Activated CD4-positive, alpha-beta T cell treated with anti-CD3 and anti-CD28 coated beads, Interleukin-2, amount 10 ng/mL, durations not matched to agents 24 days and 14 days (primary cell): Measurements from ENCODE around the gene STXBP4. TPM values are rescaled to one million over a fixed set of nuclear protein-coding genes. Genes with fewer than 3 reads are reported as not detected.

Source experiments
- DNase-seq: peaks from one replicate; pipeline ENCODE4 v3.0.0; 2022
- H3K27ac Mint-ChIP-seq: one replicate; pipeline ENCODE4 v1.8.0; 2022; ENCODE audit warnings: mild to moderate bottlenecking, mixed read lengths
- H3K27me3 Mint-ChIP-seq: one replicate; pipeline ENCODE4 v1.8.0; 2022; ENCODE audit warnings: mixed read lengths
- H3K36me3 Mint-ChIP-seq: one replicate; pipeline ENCODE4 v1.8.0; 2022; ENCODE audit warnings: low read depth, mild to moderate bottlenecking, mixed read lengths
- H3K4me1 Mint-ChIP-seq: one replicate; pipeline ENCODE4 v1.8.0; 2021; ENCODE audit warnings: mixed read lengths
- H3K4me3 Mint-ChIP-seq: one replicate; pipeline ENCODE4 v1.8.0; 2022; ENCODE audit warnings: mild to moderate bottlenecking, moderate library complexity, mixed read lengths
- H3K9me3 Mint-ChIP-seq: one replicate; pipeline ENCODE4 v1.8.0; 2021; ENCODE audit warnings: mixed read lengths
- intact Hi-C: fragments of 100-400 bp; cut with micrococcal nuclease; formaldehyde crosslinking; loops from one replicate; pipeline ENCODE4 v1.15.1; 2023
- total RNA-seq: library from RNA; stranded (reverse); gene quantifications from 2 replicates; pipeline ENCODE4 v1.2.3, GENCODE V29; 2022

STXBP4 gene
- 8.2 and 9.2 TPM in 2 replicates for total RNA-seq

DNA sequence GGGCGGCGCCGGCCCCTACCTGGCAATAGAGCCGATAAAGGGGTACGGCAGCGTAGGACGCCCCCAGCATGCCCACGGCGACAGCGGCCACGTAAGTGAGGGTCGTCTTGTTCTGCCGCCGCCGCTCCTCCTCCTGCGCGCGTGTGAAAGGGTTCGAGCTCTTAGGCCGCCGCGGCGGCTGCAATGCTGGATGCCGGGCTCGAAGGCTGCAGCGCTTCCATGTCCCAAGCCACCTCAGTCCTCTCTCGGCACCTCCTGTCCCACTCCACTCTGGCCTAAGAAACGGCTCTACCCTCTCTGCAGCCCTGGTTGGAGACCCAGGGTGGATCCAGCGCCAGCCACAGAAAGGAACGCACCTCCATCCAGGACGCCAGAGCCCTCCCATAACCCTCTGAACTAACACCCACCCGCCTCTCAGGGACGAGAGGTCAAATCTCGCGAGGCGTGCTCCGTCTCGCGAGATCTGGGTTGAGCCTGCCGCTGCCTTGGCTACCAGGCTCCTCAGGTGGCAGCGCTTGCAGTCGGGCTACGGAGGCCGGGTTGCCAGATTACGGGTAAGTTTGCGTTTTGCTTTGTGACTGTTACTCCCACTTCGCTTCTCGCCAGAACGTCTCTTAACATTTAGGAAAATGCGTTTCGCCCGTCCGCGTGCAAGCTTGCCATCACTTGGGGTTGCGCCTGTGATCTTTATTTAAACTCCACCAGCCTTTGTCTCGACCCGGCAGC, at the start of gene STXBP4, which contains the start of gene COX11:
Gene STXBP4, plus strand, starts transcription at position 504 of the 726 bp plus-strand sequence. CDS start 17,455 bp downstream, outside the sequence.
Gene COX11, minus strand, starts transcription at position 393 of the 726 bp plus-strand sequence. Its CDS starts 8 bp downstream, at position 385.
- H3K27me3 Mint-ChIP-seq: no peaks in the 10 kb centered on the region
- H3K4me1 Mint-ChIP-seq: peaks cover 22% of the 10 kb centered on the region
- no peaks in the 10 kb centered on the region for H3K9me3 Mint-ChIP-seq
- peak; percentile 99 for DNase-seq
- H3K27ac Mint-ChIP-seq: no peak within 1 kb of the TSS
- peaks cover 9% of the 10 kb centered on the region for H3K36me3 Mint-ChIP-seq
- intact Hi-C loops: loop anchor here (1.0 to 10.0 kb wide), 5 partner anchors 70 to 1056 kb away; partner anchors contain the start of gene MMD
- no peak within 1 kb of the TSS for H3K4me3 Mint-ChIP-seq

DNA sequence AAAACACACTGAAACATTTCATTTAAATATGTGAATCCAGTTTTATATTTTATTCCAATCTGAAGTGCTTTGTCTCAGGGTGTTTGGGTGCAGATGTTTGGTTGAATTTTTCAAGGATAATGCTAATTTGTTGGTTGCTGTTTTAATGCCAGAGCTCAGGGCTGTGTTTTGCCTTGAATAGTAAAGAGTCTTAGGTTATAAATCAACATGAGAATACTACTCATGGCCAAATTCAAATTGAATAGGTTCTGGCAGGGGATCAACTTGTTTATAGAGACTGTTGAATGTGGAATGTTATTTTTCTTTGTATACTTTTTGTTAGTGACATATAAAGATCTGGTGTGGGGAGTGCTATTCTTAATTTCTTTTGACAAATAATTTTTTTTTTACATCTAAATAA, 49.1 kb upstream of the STXBP4 start:
- DNase-seq: no peak
- H3K9me3 Mint-ChIP-seq: no peaks in the 10 kb centered on the region
- peaks cover 2% of the 10 kb centered on the region for H3K27me3 Mint-ChIP-seq
- intact Hi-C loops: no loop called here
- H3K36me3 Mint-ChIP-seq: no peaks in the 10 kb centered on the region
- no peak overlapping the region for H3K4me3 Mint-ChIP-seq
- no peaks in the 10 kb centered on the region for H3K4me1 Mint-ChIP-seq
- H3K27ac Mint-ChIP-seq: no peak overlapping the region

DNA sequence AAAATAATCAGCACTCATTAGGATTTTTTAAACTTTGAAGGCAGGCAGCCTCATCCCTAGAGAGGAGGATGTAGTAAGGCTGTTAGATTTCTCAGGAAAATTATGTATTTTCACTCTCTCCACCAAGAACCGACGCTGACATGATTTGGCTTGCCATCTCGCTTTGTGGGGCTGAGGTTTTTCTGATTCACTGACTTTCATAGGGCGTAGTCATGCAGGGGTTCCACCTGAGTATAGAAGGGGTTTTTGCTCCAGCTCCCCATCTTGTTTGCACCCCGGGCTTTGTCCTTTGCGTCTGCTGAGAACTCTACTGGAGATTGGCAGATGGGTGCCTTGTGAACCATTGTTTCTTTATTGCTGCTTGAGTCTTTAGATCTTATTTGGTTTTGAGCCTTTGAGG, 47.7 kb upstream of the STXBP4 start:
- no peaks in the 10 kb centered on the region for H3K9me3 Mint-ChIP-seq
- H3K4me1 Mint-ChIP-seq: no peaks in the 10 kb centered on the region
- H3K27me3 Mint-ChIP-seq: peaks cover 2% of the 10 kb centered on the region
- no peak overlapping the region for H3K27ac Mint-ChIP-seq
- intact Hi-C loops: no loop called here
- H3K4me3 Mint-ChIP-seq: no peak overlapping the region
- DNase-seq: no peak
- H3K36me3 Mint-ChIP-seq: no peaks in the 10 kb centered on the region

DNA sequence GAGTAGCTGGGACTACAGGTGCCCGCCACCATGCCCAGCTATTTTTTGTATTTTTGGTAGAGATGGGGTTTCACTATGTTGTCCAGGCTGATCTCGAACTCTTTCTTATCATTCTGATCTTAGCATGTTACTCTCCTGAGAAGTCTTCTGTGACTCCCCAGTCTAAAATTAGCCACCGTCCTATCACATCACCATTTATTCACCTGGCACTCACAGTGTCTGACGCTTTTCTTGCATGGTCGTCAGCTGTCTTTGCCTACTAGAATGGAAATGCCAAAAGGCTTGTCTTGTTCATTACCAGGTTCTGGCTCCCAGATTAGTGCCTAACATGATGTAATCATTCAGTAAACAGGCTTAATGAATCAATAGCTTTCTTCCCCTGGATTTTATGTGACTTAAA, 44.2 kb upstream of the STXBP4 start:
- no peak for DNase-seq
- no peak overlapping the region for H3K4me3 Mint-ChIP-seq
- H3K36me3 Mint-ChIP-seq: no peaks in the 10 kb centered on the region
- H3K4me1 Mint-ChIP-seq: no peaks in the 10 kb centered on the region
- H3K27me3 Mint-ChIP-seq: peaks cover 7% of the 10 kb centered on the region
- no peaks in the 10 kb centered on the region for H3K9me3 Mint-ChIP-seq
- intact Hi-C loops: no loop called here
- H3K27ac Mint-ChIP-seq: no peak overlapping the region

DNA sequence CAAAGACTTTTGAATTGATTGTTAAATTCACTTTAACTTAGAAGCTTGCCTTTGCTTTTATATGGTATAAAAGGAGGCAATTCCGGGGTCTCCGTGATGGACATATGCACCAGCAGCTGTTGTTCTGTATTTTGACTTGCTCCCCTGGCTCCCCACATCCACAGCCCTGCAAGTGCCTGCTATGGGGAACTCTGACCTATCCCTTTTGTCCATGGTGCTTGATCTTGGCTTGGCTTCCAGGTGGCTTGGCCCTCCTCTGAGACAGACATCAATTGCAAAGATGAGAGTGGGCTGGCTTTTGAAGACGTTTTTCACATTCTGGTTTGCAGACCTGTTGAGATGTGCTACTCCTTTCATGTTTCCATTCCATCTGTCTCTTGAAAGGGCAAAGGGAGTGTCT, 41.0 kb upstream of the STXBP4 start:
- peaks cover 5% of the 10 kb centered on the region for H3K27me3 Mint-ChIP-seq
- H3K9me3 Mint-ChIP-seq: no peaks in the 10 kb centered on the region
- H3K4me1 Mint-ChIP-seq: no peaks in the 10 kb centered on the region
- no peak for DNase-seq
- no peaks in the 10 kb centered on the region for H3K36me3 Mint-ChIP-seq
- H3K4me3 Mint-ChIP-seq: no peak overlapping the region
- H3K27ac Mint-ChIP-seq: no peak overlapping the region
- intact Hi-C loops: no loop called here

- peaks cover 1% of the 10 kb centered on the region for H3K27me3 Mint-ChIP-seq
- H3K36me3 Mint-ChIP-seq: no peaks in the 10 kb centered on the region
- no peak overlapping the region for H3K4me3 Mint-ChIP-seq
- no peak overlapping the region for H3K27ac Mint-ChIP-seq
- intact Hi-C loops: no loop called here
- no peak for DNase-seq
- no peaks in the 10 kb centered on the region for H3K9me3 Mint-ChIP-seq
- H3K4me1 Mint-ChIP-seq: no peaks in the 10 kb centered on the region
Observed at GRCh38 chr17:54932711-54933110, 35.9 kb upstream of the STXBP4 start.

DNA sequence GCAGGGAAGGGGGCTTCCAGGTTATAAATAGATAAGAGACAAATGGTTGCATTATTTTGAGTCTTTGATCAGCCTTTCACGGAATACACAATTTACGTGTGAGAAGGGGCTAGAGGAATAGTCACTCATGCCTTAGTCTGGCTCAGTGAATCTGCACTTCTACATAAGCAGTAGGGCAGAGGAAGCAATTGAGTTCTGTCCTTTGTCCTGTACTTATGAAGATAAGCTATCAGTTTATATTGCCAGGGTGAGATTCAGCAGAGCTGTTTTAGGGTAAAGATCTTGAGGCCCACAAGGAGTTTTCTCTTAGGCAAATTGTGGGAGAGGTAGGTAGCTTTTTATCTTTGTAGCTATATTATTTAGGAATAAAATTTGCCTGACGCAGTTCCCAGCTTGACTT, 34.6 kb upstream of the STXBP4 start:
- H3K36me3 Mint-ChIP-seq: no peaks in the 10 kb centered on the region
- no peaks in the 10 kb centered on the region for H3K9me3 Mint-ChIP-seq
- intact Hi-C loops: no loop called here
- H3K27me3 Mint-ChIP-seq: no peaks in the 10 kb centered on the region
- no peaks in the 10 kb centered on the region for H3K4me1 Mint-ChIP-seq
- no peak overlapping the region for H3K27ac Mint-ChIP-seq
- DNase-seq: no peak
- H3K4me3 Mint-ChIP-seq: no peak overlapping the region

- H3K4me3 Mint-ChIP-seq: no peak overlapping the region
- no peaks in the 10 kb centered on the region for H3K4me1 Mint-ChIP-seq
- H3K36me3 Mint-ChIP-seq: no peaks in the 10 kb centered on the region
- DNase-seq: no peak
- no peaks in the 10 kb centered on the region for H3K27me3 Mint-ChIP-seq
- no peaks in the 10 kb centered on the region for H3K9me3 Mint-ChIP-seq
- H3K27ac Mint-ChIP-seq: no peak overlapping the region
- intact Hi-C loops: no loop called here
Observed at GRCh38 chr17:54935471-54935870, 33.1 kb upstream of the STXBP4 start.

- Mint-ChIP-seq H3K4me3 (no peak overlapping the region), H3K27ac (no peak overlapping the region), H3K9me3 (no peaks in the 10 kb centered on the region), H3K36me3 (no peaks in the 10 kb centered on the region), H3K4me1 (no peaks in the 10 kb centered on the region), H3K27me3 (no peaks in the 10 kb centered on the region)
- intact Hi-C loops: no loop called here
- no peak for DNase-seq
Observed at GRCh38 chr17:54937018-54937417, 31.5 kb upstream of the STXBP4 start.

DNA sequence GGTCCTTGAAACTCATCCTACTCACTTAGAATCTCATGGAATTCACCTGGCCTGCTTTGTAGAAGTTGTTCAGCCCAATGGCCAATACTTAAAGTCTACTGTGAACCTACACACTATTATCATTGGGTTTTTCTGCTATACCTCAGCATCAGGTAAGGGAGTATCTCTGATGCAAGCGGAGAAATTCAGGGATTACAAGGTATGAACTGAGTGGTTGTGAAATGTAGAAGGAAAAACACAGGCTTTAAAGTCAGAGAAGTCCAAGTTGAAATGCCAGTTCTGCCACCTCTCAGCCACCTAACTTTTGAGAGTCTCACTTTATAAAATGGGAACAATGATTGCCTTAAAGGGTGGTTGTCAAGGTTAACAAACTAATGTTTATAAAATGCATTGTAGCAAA, 31.1 kb upstream of the STXBP4 start:
- intact Hi-C loops: no loop called here
- H3K4me3 Mint-ChIP-seq: no peak overlapping the region
- H3K36me3 Mint-ChIP-seq: no peaks in the 10 kb centered on the region
- peak; percentile 15 for DNase-seq
- no peak overlapping the region for H3K27ac Mint-ChIP-seq
- no peaks in the 10 kb centered on the region for H3K4me1 Mint-ChIP-seq
- no peaks in the 10 kb centered on the region for H3K9me3 Mint-ChIP-seq
- no peaks in the 10 kb centered on the region for H3K27me3 Mint-ChIP-seq

- H3K9me3 Mint-ChIP-seq: no peaks in the 10 kb centered on the region
- peaks cover 2% of the 10 kb centered on the region for H3K4me1 Mint-ChIP-seq
- intact Hi-C loops: no loop called here
- DNase-seq: peak; percentile 7
- H3K36me3 Mint-ChIP-seq: no peaks in the 10 kb centered on the region
- H3K27me3 Mint-ChIP-seq: peaks cover 6% of the 10 kb centered on the region
- no peak overlapping the region for H3K4me3 Mint-ChIP-seq
- H3K27ac Mint-ChIP-seq: no peak overlapping the region
Observed at GRCh38 chr17:54941285-54941684, 27.3 kb upstream of the STXBP4 start.

GRCh38 chr17:54944796-54945195, 23.8 kb upstream of the STXBP4 start:
- no peaks in the 10 kb centered on the region for H3K36me3 Mint-ChIP-seq
- H3K9me3 Mint-ChIP-seq: no peaks in the 10 kb centered on the region
- peaks cover 6% of the 10 kb centered on the region for H3K27me3 Mint-ChIP-seq
- no peak for DNase-seq
- peaks cover 7% of the 10 kb centered on the region for H3K4me1 Mint-ChIP-seq
- intact Hi-C loops: no loop called here
- no peak overlapping the region for H3K4me3 Mint-ChIP-seq
- no peak overlapping the region for H3K27ac Mint-ChIP-seq

GRCh38 chr17:54945231-54945630, 23.3 kb upstream of the STXBP4 start:
- Mint-ChIP-seq H3K36me3 (no peaks in the 10 kb centered on the region), H3K27ac (no peak overlapping the region), H3K27me3 (peaks cover 6% of the 10 kb centered on the region), H3K9me3 (no peaks in the 10 kb centered on the region), H3K4me1 (peaks cover 7% of the 10 kb centered on the region), H3K4me3 (no peak overlapping the region)
- peak; percentile 12 for DNase-seq
- intact Hi-C loops: no loop called here

- Mint-ChIP-seq H3K27me3 (peaks cover 6% of the 10 kb centered on the region), H3K36me3 (no peaks in the 10 kb centered on the region), H3K27ac (no peak overlapping the region), H3K4me3 (no peak overlapping the region), H3K4me1 (peaks cover 7% of the 10 kb centered on the region), H3K9me3 (no peaks in the 10 kb centered on the region)
- intact Hi-C loops: no loop called here
- DNase-seq: no peak
Observed at GRCh38 chr17:54945671-54946070, 22.9 kb upstream of the STXBP4 start.

DNA sequence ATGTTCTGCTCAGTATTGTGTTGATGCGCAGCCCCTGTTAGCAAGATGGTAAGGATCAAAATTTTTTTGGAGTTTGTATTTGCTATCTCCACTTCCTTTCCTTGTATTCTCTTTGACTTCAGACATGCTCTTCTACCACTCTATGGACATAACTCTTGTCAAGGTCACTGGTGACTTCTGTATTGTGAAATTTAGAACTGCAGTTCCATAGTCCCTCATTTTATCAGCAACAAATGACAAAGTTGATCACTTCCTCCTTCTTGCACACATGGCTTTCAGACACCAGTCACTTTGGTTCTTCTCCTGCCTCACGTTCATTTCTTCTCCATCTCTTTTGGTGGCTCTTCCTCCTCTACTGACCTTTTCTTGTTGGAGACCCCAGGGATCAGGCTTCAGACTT, 21.2 kb upstream of the STXBP4 start:
- Mint-ChIP-seq H3K36me3 (no peaks in the 10 kb centered on the region), H3K9me3 (no peaks in the 10 kb centered on the region), H3K4me1 (peaks cover 7% of the 10 kb centered on the region), H3K27me3 (peaks cover 6% of the 10 kb centered on the region), H3K4me3 (no peak overlapping the region), H3K27ac (no peak overlapping the region)
- intact Hi-C loops: no loop called here
- DNase-seq: peak; percentile 25
